ENCODE measurements around the gene KATNAL1. TPM values are rescaled to one million over a fixed set of nuclear protein-coding genes. Genes with fewer than 3 reads are reported as not detected.
"Not testable (repeated sequence)": the region's sequence is repeated elsewhere in the genome, so short reads cannot be mapped to it uniquely, and the experiment has no call there.

Gene KATNAL1
- total and polyA plus RNA-seq, 2 of the 4 experiments (the other 2 are of a cell fraction), result 6.9 to 16.8 TPM

GRCh38 chr13:30174250-30174649 lies 133.1 kb downstream of the KATNAL1 start:
- H2AFZ ChIP-seq (replicated peaks; ENCODE audit: low read length, poor library complexity); DNase-seq; H4K20me1 ChIP-seq (ENCODE audit: insufficient read depth, low read length); H4K91ac ChIP-seq (ENCODE audit: insufficient read depth, low read depth, low read length); H3K9ac ChIP-seq (ENCODE audit: low read depth, low read length); H3K4ac ChIP-seq (ENCODE audit: low read depth, low read length); H2AK9ac ChIP-seq (replicated peaks; ENCODE audit: low read depth, low read length, poor library complexity); BruUV-seq (replicated peaks); H3K27me3 ChIP-seq (ENCODE audit: control insufficient read depth, insufficient read depth, low read length); H3K9me1 ChIP-seq (ENCODE audit: insufficient read depth, low read length); H3K27ac ChIP-seq (ENCODE audit: insufficient read depth, low read length); H4K5ac ChIP-seq (ENCODE audit: low read depth, low read length); H2BK5ac ChIP-seq (ENCODE audit: low read depth, low read length, poor library complexity, severe bottlenecking); H3K4me1 ChIP-seq (ENCODE audit: control insufficient read depth, insufficient read depth, low read length); POLR2A ChIA-PET (ENCODE audit: unreplicated experiment); H3K36me3 ChIP-seq (ENCODE audit: control insufficient read depth, insufficient read depth, low read length); CTCF ChIA-PET; H3K4me3 ChIP-seq (ENCODE audit: insufficient read depth, low read depth, low read length); H3K4me2 ChIP-seq (ENCODE audit: low read depth, low read length); H3K14ac ChIP-seq (replicated peaks; ENCODE audit: low read depth, low read length); in situ Hi-C loops (cut with MboI; ENCODE audit: low sequenced_read_pairs); H2BK20ac ChIP-seq (ENCODE audit: low read depth, low read length); H3K23ac ChIP-seq (ENCODE audit: low read depth, low read length); dilution Hi-C loops (cut with HindIII; ENCODE audit: low sequenced_read_pairs, unreplicated experiment); H4K8ac ChIP-seq (ENCODE audit: low read depth in 2 of 2, low read length in 2 of 2); H3K9me3 ChIP-seq (ENCODE audit: control insufficient read depth, insufficient read depth, low read length); ATAC-seq (ENCODE audit: low read depth); H3K18ac ChIP-seq (ENCODE audit: low read depth, low read length); H2BK15ac ChIP-seq (ENCODE audit: low read depth, low read length); H3K56ac ChIP-seq (ENCODE audit: extremely low read depth, insufficient read depth, low read length); H2BK120ac ChIP-seq (ENCODE audit: low read depth, low read length); intact Hi-C loops (cut with micrococcal nuclease); H2AK5ac ChIP-seq (ENCODE audit: low read depth, low read length); H3K79me1 ChIP-seq (ENCODE audit: low read depth in 1 of 2, low read length in 2 of 2): not testable (repeated sequence)
- WGBS, 2 experiments (ENCODE audit: extremely low coverage in 2 of 2, insufficient read length in 1 of 2), result 88% methylated on average over 4 of the region's 6 CpGs; no CpG with 5 or more reads in 1 of the 2 experiments

Data from IMR-90 (cell line).